Measurements from ENCODE around the gene CFAP107. TPM values are rescaled to one million over a fixed set of nuclear protein-coding genes. Genes with fewer than 3 reads are reported as not detected.

CFAP107 gene
- polyA plus RNA-seq, 1 donor (not counting 4 experiments of a cell fraction or from before 2014, with no cell fraction given) = not detected

DNA sequence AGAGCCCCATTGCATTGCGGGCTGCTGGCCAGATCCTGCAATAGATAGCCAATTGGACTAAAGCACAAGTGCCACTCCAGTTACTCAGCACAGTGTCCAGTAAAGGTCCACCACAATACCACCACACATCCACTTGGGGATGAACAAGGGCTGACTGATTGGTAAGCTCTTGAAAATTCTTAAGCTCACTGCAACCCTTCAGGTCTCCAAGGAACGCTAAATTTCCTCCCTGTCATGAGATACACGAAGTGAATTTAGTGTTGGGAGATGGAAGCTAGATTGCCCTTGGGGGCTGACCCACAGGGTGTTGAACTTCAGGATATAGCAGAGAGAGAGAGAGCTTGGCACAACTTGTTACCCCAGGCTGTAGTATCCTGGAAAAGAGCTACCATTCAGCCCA, 39.9 kb upstream of the CFAP107 start:
- no peaks in the 10 kb centered on the region for H3K27me3 ChIP-seq (ENCODE audit: control insufficient read depth, extremely low read depth, insufficient read depth, low read length)
- no peak overlapping the region for H3K9ac ChIP-seq (ENCODE audit: control insufficient read depth, extremely low read depth, insufficient read depth, low read length)
- H3K4me1 ChIP-seq (ENCODE audit: control insufficient read depth, extremely low read depth, insufficient read depth, low read length) = peaks cover 3% of the 10 kb centered on the region
- H3K9me1 ChIP-seq (ENCODE audit: control insufficient read depth, extremely low read depth, insufficient read depth, low read length) = no peaks in the 10 kb centered on the region
- H3K4me2 ChIP-seq (ENCODE audit: control insufficient read depth, extremely low read depth, insufficient read depth, low read depth, low read length) = no peak overlapping the region
- no peak for DNase-seq (ENCODE audit: low read depth, low spot score)
- H4K20me1 ChIP-seq (ENCODE audit: control insufficient read depth, extremely low read depth, insufficient read depth, low read length) = no peaks in the 10 kb centered on the region
- H3K79me2 ChIP-seq (ENCODE audit: control insufficient read depth, insufficient read depth, low read length) = no peaks in the 10 kb centered on the region
- no peaks in the 10 kb centered on the region for H3K36me3 ChIP-seq (ENCODE audit: control insufficient read depth in 2 of 2, extremely low read depth in 1 of 2, insufficient read depth in 2 of 2, low read length in 2 of 2)
- H2AFZ ChIP-seq (ENCODE audit: control insufficient read depth, low read length) = no peak overlapping the region
- dilution Hi-C loops (cut with MboI; ENCODE audit: extremely low pct_ligation_motif_present, low sequenced_read_pairs) = no loop called here
- H3K9me3 ChIP-seq (ENCODE audit: control insufficient read depth, low read depth, low read length) = peaks cover 3% of the 10 kb centered on the region
- TF ChIP-seq EZH2 (IDR thresholded peaks at IDR 0.05; ENCODE audit: low read length) = no peak
- TF ChIP-seq, protein P1, sequence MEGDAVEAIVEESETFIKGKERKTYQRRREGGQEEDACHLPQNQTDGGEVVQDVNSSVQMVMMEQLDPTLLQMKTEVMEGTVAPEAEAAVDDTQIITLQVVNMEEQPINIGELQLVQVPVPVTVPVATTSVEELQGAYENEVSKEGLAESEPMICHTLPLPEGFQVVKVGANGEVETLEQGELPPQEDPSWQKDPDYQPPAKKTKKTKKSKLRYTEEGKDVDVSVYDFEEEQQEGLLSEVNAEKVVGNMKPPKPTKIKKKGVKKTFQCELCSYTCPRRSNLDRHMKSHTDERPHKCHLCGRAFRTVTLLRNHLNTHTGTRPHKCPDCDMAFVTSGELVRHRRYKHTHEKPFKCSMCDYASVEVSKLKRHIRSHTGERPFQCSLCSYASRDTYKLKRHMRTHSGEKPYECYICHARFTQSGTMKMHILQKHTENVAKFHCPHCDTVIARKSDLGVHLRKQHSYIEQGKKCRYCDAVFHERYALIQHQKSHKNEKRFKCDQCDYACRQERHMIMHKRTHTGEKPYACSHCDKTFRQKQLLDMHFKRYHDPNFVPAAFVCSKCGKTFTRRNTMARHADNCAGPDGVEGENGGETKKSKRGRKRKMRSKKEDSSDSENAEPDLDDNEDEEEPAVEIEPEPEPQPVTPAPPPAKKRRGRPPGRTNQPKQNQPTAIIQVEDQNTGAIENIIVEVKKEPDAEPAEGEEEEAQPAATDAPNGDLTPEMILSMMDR (optimal IDR thresholded peaks at IDR 0.05 in 1 of 3, IDR thresholded peaks at IDR 0.05 in 1 of 3, conservative IDR thresholded peaks at IDR 0.05 in 1 of 3; ENCODE audit: extremely low read depth in 1 of 3, insufficient read depth in 2 of 3, low read length in 3 of 3) = no peak
- H3K27ac ChIP-seq (ENCODE audit: control insufficient read depth, insufficient read depth, low read length) = no peak overlapping the region
- no peak for FAIRE-seq
- H3K4me3 ChIP-seq (ENCODE audit: control insufficient read depth in 2 of 3, extremely low read depth in 1 of 3, insufficient read depth in 2 of 3, low read depth in 1 of 3, low read length in 3 of 3) = no peak overlapping the region

- H3K9ac ChIP-seq (ENCODE audit: control insufficient read depth, extremely low read depth, insufficient read depth, low read length) = no peak overlapping the region
- no peaks in the 10 kb centered on the region for H4K20me1 ChIP-seq (ENCODE audit: control insufficient read depth, extremely low read depth, insufficient read depth, low read length)
- no peak overlapping the region for H3K4me3 ChIP-seq (ENCODE audit: control insufficient read depth in 2 of 3, extremely low read depth in 1 of 3, insufficient read depth in 2 of 3, low read depth in 1 of 3, low read length in 3 of 3)
- no peaks in the 10 kb centered on the region for H3K27me3 ChIP-seq (ENCODE audit: control insufficient read depth, extremely low read depth, insufficient read depth, low read length)
- H3K4me2 ChIP-seq (ENCODE audit: control insufficient read depth, extremely low read depth, insufficient read depth, low read depth, low read length) = no peak overlapping the region
- peaks cover 6% of the 10 kb centered on the region for H3K4me1 ChIP-seq (ENCODE audit: control insufficient read depth, extremely low read depth, insufficient read depth, low read length)
- H3K27ac ChIP-seq (ENCODE audit: control insufficient read depth, insufficient read depth, low read length) = no peak overlapping the region
- H3K79me2 ChIP-seq (ENCODE audit: control insufficient read depth, insufficient read depth, low read length) = no peaks in the 10 kb centered on the region
- H3K36me3 ChIP-seq (ENCODE audit: control insufficient read depth in 2 of 2, extremely low read depth in 1 of 2, insufficient read depth in 2 of 2, low read length in 2 of 2) = no peaks in the 10 kb centered on the region
- H2AFZ ChIP-seq (ENCODE audit: control insufficient read depth, low read length) = no peak overlapping the region
- FAIRE-seq = no peak
- no peak for DNase-seq (ENCODE audit: low read depth, low spot score)
- TF ChIP-seq, protein P1 (optimal IDR thresholded peaks at IDR 0.05 in 1 of 3, IDR thresholded peaks at IDR 0.05 in 1 of 3, conservative IDR thresholded peaks at IDR 0.05 in 1 of 3; ENCODE audit: extremely low read depth in 1 of 3, insufficient read depth in 2 of 3, low read length in 3 of 3) = no peak
- TF ChIP-seq EZH2 (IDR thresholded peaks at IDR 0.05; ENCODE audit: low read length) = no peak
- H3K9me3 ChIP-seq (ENCODE audit: control insufficient read depth, low read depth, low read length) = no peaks in the 10 kb centered on the region
- H3K9me1 ChIP-seq (ENCODE audit: control insufficient read depth, extremely low read depth, insufficient read depth, low read length) = no peaks in the 10 kb centered on the region
- dilution Hi-C loops (cut with MboI; ENCODE audit: extremely low pct_ligation_motif_present, low sequenced_read_pairs) = no loop called here
Measured at GRCh38 chr1:12708396-12709090, 37.5 kb upstream of the CFAP107 start.
